DOHH2 (cell line): ENCODE measurements around the gene ATAD3B.
"Not testable (repeated sequence)": the region's sequence is repeated elsewhere in the genome, so short reads cannot be mapped to it uniquely, and the experiment has no call there.

Experiments used
- EZH2phosphoT487 ChIP-seq: fragments of 200-600 bp; sonication (generic); IDR thresholded peaks from 2 replicates; pipeline ENCODE4 v1.6.1; 2017; ENCODE audit warnings: borderline replicate concordance, mild to moderate bottlenecking, antibody characterized with exemption, low read length, moderate library complexity, mixed read lengths
- TF ChIP-seq, protein P1 (sequence below): fragments of 200-600 bp; sonication (generic); IDR thresholded peaks from one replicate; pipeline ENCODE4 v1.5.1; 2014; ENCODE audit warnings: antibody characterized with exemption, mild to moderate bottlenecking, low read depth, low read length; ENCODE audit not compliant: poor library complexity, severe bottlenecking

DNA sequence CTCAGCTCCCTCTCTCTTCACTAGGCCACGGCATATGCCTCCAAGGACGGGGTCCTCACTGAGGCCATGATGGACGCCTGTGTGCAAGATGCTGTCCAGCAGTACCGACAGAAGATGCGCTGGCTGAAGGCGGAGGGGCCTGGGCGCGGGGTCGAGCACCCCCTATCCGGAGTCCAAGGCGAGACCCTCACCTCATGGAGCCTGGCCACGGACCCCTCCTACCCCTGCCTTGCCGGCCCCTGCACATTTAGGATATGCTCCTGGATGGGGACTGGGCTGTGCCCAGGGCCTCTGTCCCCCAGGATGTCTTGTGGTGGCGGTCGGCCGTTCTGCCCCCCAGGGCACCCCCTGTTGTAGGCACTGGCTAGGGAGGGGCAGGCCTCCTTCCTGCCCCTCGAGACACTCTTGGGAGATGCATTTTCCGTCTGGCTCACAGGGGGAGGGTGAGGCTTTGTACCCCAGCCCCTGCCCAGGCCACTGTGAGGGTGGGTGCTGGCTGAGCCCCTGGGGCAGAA, 24.0 kb downstream of the ATAD3B start:
- TF ChIP-seq, protein P1, sequence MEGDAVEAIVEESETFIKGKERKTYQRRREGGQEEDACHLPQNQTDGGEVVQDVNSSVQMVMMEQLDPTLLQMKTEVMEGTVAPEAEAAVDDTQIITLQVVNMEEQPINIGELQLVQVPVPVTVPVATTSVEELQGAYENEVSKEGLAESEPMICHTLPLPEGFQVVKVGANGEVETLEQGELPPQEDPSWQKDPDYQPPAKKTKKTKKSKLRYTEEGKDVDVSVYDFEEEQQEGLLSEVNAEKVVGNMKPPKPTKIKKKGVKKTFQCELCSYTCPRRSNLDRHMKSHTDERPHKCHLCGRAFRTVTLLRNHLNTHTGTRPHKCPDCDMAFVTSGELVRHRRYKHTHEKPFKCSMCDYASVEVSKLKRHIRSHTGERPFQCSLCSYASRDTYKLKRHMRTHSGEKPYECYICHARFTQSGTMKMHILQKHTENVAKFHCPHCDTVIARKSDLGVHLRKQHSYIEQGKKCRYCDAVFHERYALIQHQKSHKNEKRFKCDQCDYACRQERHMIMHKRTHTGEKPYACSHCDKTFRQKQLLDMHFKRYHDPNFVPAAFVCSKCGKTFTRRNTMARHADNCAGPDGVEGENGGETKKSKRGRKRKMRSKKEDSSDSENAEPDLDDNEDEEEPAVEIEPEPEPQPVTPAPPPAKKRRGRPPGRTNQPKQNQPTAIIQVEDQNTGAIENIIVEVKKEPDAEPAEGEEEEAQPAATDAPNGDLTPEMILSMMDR: not testable (repeated sequence)
- not testable (repeated sequence) for TF ChIP-seq EZH2phosphoT487
